A172 (cell line): ENCODE results near the gene EFEMP2. TPM values are rescaled to one million over a fixed set of nuclear protein-coding genes. Genes with fewer than 3 reads are reported as not detected.
"Not testable (repeated sequence)": the region's sequence is repeated elsewhere in the genome, so short reads cannot be mapped to it uniquely, and the experiment has no call there.

Source experiments
- DNase-seq: peaks from one replicate; pipeline ENCODE4 v3.0.0-alpha.2; 2015; ENCODE audit warnings: low spot score
- total RNA-seq: library from RNA; depleted of rRNA; stranded (reverse); fragments of >200 nt; shearing (Covaris generic); gene quantifications from 2 replicates; pipeline ENCODE4 v1.2.3, GENCODE V29; 2014

Gene EFEMP2
- total RNA-seq, 1 experiment from 2014 or later: 56.8 TPM

DNA sequence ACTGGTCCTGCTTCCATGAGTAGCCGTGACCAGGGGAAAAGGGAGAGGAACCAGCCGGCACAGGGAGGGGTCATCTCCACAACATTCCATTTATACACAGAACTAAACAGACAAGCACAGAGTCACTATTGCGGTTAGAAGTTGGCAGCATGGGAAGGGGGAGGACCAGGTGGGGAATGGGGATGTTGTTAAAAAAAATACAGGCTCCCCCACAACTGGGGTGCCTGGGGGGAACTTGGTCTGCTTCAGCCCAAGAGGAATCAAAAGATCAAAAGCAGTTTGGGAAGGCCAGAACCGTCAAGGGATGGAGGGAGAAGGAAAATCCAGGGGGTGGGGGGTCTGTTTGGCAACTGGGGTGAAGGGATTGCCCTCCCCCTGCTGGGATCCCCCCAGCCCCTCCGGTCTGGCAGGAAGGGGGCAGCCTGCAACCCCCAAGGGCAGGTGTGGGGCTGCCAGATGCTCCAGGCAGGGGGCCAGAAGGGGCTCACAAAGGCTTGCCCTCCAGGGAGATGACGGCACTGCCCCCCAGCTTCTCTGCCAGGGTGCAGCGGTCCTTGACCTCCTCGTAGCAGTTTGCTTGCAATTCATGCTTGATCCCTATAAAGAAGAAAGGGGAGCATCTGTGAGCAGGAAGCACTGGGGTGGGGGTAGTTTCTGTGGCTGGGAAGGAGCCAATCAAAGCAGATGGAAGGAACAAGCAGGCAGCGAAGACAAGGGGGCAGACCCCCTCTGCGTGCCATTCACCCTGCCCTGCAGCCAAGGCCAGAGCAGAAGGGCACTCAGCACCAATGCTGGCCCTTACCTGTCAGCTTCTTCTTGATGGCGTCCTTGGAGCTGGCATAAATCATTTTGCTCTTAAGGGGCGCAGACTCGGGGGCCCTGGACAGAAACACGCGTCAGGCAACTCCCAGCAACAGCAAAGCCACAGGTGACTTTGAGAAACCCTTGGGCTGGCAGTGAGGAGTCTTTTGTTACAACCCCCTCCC, 17.5 kb downstream of the EFEMP2 start:
- DNase-seq: no peak

DNA sequence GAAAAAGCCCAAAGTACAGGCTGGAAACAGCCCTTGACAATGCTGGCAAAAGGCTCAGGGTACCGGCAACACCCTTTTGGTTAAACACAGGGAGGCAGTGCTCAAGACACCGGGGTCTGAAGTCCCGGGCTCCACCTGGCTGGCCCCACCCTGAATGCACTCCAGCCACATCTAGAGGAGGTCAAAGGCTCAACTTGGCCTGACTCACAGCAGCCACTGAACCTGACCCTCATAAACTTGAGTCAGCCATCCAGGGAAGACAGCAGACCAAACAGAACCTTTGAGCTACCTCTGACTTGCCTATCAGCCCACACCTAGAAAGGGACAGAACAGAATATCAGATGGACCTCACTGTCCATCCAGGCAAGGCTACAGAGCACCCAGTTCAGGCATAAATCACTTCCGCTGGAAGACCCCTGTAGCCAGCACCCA, 18.4 kb downstream of the EFEMP2 start:
- no peak for DNase-seq

DNA sequence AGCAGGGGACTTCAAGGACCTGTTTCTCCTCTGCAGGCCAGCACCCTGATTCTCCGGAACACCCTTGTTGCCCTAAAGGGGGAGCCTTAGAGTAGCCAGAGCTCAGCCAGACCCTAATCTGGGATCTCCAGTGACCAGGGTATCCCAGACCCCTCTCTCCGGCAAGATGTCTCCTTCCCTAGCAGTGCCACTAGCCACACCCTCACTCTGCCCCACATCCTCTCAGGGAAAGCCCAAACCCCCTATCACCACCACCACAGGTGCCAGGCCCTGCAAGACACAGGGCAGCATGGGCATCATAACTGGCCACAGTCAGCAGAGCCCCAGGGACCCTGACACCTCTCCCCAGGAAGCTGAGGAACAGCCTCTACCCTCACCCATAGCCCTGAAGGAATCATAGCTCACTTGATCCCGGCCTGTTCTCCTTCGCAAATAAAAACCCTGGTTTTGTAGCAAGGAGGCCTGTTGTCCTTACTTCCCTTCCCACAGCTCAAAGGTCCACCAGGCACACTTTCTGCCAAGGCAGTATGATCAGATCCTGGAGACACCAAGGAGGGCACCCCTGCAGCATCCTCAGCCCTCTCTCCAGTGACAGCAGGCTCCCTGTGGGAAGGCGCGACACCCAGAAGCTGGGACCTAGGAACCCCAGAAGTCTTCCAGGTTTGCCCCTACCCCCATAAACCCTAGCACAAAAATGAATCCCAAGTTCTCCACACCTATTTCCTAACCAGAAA, 19.2 kb downstream of the EFEMP2 start:
- no peak for DNase-seq

DNA sequence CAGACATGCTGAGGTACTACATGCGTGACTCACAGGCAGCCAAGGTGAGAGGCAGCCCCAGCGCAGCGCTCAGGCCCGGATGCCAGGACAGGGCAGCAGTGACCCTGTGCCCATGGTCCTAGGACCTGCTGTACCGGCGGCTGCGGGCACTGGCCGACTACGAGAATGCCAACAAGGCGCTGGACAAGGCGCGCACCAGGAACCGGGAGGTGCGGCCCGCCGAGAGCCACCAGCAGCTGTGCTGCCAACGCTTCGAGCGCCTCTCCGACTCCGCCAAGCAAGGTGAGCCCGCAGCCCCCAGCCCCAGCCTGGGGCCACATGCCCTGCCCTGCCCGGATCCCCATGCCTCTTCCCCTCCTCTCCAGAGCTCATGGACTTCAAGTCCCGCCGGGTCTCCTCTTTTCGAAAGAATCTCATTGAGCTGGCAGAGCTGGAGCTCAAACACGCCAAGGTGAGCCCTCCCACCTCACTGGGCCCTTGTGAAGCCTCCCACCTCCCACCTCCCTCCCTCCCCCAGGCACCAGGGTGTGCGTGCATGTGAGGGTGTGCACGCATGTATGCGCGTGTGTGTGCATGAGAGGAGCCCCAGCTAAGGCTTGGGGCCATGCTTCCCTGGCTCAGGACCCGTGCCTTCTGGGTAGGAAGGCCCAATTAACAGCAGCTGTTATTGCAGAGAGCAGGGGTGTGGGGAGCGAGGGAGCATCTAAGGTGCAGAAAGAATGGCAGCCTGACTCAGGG, 19.9 kb downstream of the EFEMP2 start:
- DNase-seq: no peak

GRCh38 chr11:65851811-65852507, 20.6 kb downstream of the EFEMP2 start:
- DNase-seq: no peak

- no peak for DNase-seq
Measured at GRCh38 chr11:65851083-65851579, 21.5 kb downstream of the EFEMP2 start.

DNA sequence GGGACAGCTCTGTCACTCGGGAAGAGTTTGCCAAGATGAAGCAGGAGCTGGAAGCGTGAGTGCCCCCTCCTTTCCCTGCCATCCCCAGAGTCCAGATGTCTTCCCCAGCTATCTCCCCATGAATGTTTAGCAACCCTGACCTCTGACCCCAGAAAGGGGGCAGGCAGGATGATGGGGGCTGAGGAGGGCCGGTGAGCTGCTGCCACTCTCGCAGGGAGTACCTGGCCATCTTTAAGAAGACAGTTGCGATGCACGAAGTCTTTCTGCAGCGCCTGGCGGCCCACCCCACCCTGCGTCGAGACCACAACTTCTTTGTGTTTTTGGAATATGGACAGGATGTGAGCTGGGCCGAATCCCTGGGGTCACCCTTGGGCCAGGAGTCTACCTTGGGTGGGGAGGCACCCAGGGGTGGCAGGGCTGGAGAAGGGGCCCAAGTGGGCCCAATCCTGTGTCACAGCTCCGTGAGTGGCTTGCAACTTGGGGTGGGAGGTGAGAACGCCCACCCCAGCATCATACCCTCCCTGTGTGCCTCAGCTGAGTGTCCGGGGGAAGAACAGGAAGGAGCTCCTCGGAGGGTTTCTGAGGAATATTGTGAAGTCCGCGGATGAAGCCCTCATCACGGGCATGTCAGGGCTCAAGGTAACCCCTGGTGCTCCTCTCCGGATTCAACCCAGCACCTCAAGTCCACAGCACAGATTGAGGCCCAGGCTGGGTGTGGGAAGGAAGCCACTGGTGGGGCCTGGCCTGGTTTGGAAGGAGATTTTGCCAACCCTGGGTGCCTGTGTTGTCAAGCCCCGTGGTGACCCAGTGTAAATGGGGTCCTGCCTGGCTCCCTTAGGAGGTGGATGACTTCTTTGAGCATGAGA, 22.1 kb downstream of the EFEMP2 start:
- DNase-seq: no peak

GRCh38 chr11:65849771-65850216, 22.8 kb downstream of the EFEMP2 start:
- DNase-seq: no peak

- no peak for DNase-seq
Measured at GRCh38 chr11:65849366-65849765, 23.2 kb downstream of the EFEMP2 start.

DNA sequence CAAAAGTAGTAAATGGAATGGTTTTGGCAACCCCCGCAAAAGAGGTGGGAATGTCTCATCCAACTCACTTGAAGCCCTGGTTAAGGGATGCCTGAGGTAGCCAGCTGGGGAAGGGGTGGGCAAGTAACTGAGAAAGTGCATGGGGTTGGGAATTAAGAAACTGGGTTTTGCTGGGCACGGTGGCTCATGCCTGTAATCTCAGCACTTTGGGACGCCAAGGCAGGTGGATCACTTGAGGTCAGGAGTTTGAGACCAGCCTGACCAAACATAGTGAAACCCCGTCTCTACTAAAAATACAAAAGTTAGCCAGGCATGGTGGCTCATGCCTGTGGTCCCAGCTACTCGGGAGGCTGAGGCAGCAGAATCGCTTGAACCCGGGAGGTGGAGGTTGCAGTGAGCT, 23.9 kb downstream of the EFEMP2 start:
- not testable (repeated sequence) for DNase-seq

GRCh38 chr11:65847746-65848145, 24.9 kb downstream of the EFEMP2 start:
- no peak for DNase-seq

DNA sequence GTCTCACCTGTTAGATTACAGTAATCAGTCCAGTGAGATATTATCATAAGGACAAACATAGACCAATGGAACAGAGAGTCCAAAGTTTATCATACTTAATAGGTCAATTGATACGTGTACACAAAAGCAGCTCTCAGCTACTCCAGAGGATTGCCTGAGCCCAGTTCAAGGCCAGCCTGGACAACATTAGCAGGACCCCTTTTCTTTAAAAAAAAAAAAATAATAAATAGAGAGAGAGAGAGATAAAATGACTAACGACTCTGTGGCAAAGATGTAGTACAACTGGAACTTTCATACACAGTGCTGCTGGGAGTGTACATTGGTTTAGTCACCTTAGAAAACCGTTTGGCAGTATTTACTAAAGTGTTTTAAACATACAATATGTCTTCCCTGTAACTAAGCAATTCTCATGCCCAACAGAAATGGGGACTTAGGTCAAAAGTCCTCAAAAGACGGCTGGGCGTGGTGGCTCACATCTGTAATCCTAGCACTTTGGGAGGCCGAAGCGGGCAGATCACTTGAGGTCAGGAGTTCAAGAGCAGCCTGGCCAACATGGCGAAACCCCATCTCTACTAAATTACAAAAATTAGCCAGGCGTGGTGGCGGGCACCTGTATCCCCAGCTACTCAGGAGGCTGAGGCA, 28.2 kb downstream of the EFEMP2 start:
- DNase-seq: no peak

GRCh38 chr11:65843811-65844210, 28.8 kb downstream of the EFEMP2 start:
- no peak for DNase-seq

GRCh38 chr11:65842144-65842543, 30.5 kb downstream of the EFEMP2 start:
- no peak for DNase-seq

DNA sequence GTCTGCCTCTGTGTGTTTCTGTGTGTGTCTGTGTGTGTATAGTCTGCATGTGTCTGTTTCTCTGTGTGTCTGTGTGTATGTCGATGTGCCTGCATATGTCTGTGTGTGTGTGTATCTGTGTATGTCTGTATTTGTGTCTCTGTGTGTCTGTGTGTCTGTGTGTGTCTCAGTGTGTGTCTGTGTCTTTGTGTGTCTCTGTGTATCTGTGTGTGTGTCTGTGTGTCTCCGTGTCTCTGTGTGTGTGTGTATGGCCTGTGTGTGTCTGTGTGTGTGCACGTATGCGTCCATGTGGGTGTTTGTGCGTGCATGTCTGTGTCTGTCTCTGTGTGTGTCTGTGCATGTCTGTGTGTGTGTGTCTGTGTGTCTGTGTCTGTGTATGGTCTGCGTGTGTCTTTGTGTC, 38.4 kb downstream of the EFEMP2 start:
- no peak for DNase-seq

DNA sequence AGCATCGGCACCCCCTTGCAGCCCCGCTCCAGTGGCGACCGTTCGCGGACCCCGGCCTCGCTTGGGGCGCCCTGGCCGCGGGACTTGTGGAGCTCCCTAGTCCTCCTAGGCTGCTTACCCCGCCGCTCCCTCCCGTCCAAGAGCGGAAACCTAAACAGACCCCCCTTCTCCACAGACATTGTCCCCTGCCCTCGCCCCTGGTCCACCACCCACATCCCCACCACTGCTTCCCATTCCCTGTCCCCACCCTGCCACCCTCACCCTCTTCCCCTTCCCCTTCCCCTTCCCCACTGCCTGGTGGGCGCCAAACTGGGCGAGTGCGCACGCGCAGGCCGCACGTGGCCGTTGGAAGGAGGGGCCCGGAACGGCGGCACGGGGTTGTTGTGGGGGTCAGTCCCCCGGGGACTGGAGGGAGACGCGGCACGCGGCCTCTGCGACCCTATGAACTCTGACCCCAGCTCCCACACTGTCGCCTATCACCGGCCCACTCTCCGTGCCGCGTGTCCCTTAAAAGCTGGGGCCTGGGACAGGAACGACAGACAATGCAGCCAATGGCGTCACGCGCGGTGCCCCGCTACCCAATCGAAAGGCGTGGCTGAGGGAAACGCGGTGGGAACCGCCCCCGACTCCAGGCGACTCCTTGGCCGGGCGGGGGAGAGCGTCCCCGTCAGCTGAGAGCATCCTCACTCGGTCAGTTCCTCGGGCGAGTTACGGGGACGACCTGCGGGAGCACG, 39.1 kb downstream of the EFEMP2 start, which contains the start of gene SNX32:
Gene SNX32 (plus strand): TSS at position 667 of the 734 bp plus-strand sequence. CDS start 103 bp downstream, outside the sequence.
- DNase-seq: no peak

- DNase-seq: not testable (repeated sequence)
Measured at GRCh38 chr11:65832231-65832630, 40.4 kb downstream of the EFEMP2 start.

DNA sequence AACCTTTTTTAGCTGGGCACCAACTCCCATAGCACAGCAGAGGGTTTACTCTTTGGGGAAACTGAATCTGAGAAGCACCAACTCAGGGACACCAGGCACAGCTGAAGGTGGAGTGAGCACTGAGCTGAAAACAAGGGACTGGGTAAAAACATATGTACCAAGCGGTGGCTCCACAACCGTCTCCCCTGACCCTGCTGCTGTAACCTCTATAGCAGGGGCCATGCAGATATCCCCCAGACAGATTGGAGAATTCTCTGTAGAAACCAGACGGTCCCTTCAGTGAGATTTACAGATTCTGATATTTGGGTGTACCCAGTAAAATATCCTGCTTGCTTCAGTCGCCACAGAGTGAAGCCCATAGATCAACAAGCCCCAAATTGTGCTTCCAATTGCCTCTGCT, 43.1 kb downstream of the EFEMP2 start:
- no peak for DNase-seq
